GM10266 (cell line): ENCODE data around the gene PHLDB2.

Source experiments
- DNase-seq: peaks from one replicate; pipeline ENCODE4 v3.0.0; 2012; ENCODE audit errors: extremely low spot score
- TF ChIP-seq, protein P1 (sequence below): IDR thresholded peaks from 2 replicates; pipeline ENCODE4 v1.5.1; 2012; ENCODE audit warnings: mild to moderate bottlenecking, low read depth; ENCODE audit not compliant: control insufficient read depth, insufficient read depth; ENCODE audit errors: missing control alignments

The PHLDB2 gene

DNA sequence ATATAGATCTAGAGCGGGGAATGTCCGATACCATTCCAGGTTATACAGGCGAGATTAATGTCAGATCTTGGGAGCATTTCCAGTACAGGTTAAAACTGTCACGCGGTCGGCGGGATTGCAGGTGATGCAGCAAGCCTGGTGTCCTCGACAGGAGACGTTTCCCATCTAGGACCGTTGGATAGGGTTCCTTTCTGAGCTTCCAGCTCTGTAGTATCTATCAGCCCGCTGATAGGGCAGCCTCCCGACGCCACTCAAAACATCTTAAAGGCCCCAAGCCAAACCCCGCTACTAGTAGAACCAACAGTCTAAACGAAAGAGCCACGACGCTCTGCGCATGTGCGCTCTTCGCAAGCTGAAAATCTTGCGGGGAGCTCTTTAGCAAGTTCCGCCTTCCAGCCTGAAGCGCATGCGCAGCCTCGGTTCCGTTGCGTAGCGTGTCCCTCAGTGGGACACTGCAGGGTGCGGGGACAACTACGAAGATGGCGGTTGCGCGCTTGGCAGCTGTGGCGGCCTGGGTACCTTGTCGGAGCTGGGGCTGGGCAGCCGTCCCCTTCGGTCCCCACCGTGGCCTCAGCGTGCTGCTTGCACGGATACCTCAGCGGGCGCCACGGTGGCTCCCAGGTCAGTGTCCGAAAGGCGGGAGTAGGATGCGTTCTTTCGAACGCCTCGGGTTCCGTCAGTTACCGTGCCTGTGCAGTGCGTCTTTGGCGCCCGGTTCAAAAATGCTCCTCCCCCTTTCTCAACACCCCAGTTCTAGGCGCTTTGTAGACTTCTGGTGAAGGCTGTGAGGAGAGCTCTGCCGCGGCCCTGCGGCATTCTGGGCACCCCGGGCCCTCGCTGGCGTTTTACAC lies 119.7 kb downstream of the PHLDB2 start, which contains the start of gene ABHD10:
Gene ABHD10 (plus strand): TSS at position 444 of the 851 bp plus-strand sequence. CDS start 36 bp downstream, at position 480.
- TF ChIP-seq, protein P1, sequence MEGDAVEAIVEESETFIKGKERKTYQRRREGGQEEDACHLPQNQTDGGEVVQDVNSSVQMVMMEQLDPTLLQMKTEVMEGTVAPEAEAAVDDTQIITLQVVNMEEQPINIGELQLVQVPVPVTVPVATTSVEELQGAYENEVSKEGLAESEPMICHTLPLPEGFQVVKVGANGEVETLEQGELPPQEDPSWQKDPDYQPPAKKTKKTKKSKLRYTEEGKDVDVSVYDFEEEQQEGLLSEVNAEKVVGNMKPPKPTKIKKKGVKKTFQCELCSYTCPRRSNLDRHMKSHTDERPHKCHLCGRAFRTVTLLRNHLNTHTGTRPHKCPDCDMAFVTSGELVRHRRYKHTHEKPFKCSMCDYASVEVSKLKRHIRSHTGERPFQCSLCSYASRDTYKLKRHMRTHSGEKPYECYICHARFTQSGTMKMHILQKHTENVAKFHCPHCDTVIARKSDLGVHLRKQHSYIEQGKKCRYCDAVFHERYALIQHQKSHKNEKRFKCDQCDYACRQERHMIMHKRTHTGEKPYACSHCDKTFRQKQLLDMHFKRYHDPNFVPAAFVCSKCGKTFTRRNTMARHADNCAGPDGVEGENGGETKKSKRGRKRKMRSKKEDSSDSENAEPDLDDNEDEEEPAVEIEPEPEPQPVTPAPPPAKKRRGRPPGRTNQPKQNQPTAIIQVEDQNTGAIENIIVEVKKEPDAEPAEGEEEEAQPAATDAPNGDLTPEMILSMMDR: no peak
- peak; percentile 87 for DNase-seq

DNA sequence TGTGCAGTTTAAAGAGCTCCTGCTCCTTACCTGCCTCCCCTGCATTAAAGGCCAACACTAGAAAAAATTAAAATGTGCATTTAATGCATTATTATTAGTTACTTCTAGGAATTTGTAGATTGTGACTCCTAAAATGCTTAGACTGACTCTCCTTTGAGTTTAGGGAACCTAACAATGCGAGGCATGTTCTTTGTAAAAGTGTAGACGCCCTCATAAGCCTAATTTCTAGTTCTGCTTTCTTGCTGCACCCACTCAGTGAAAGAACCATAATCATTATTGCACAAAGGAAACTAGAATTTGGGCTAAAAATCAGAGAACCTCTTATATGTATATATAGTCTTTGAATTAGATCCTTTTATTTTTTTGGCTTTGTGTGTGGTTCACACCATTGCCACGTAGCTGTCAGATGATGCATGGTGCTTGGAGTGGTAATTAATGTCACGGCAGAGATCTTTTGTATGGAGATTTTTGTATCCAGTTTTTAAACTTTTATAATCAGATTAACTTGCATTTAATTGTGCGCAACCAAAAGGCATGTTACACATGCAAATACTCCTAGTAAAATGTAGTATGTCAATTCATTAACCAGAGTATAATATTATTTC lies 120.5 kb downstream of the PHLDB2 start:
- peak; percentile 23 for DNase-seq
- TF ChIP-seq, protein P1: no peak

DNA sequence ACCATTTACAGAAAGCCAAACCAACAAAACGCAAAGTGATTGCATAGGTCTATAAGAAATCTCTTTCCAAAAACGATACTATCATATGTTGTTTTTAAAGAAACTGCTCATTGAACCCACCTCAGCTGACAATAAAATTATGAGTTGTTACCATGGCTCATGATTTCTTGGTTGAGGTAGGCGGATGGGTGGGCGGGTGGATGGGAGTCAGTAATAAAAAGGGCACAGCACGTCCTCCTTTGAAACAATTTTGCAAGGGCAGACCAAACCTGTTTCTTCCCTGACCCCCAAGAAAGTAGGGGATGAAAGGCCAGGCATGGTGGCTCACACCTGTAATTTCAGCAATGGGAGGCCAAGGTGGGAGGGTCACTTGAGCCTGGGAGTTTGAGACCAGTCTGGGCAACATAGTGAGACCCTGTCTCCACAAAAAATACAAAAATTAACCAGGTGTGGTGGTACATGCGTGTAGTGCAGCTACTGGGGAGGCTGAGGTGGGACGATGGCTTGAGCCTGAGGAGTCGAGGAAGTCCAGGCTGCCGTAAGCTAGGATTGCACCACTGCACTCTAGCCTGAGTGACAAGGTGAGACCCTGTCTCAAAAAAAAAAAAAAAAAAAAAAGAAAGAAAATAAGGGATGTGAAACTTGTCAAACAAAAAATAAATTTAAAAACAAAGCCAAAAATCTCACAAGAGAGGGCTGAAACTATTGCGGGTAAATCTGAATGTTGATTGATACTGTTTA lies 121.8 kb downstream of the PHLDB2 start:
- TF ChIP-seq, protein P1: no peak

DNA sequence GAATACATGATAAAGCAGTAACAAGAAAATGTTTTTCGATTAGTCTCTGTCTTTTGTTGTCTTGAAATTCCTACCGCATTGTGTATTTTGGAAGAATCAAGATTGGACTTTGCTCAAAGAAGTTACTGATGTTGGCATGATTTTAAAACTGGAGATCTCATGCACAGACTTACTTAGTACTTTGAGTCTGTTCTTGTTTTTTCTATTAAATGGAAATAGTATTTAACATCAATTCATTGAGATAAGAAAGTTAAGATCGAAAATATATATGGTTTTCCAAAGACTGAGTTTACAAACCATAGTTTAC lies 122.3 kb downstream of the PHLDB2 start:
- DNase-seq: no peak
- TF ChIP-seq, protein P1: no peak

More for the DNA sequence above, 121.8 kb downstream of the PHLDB2 start:
- DNase-seq: no peak

DNA sequence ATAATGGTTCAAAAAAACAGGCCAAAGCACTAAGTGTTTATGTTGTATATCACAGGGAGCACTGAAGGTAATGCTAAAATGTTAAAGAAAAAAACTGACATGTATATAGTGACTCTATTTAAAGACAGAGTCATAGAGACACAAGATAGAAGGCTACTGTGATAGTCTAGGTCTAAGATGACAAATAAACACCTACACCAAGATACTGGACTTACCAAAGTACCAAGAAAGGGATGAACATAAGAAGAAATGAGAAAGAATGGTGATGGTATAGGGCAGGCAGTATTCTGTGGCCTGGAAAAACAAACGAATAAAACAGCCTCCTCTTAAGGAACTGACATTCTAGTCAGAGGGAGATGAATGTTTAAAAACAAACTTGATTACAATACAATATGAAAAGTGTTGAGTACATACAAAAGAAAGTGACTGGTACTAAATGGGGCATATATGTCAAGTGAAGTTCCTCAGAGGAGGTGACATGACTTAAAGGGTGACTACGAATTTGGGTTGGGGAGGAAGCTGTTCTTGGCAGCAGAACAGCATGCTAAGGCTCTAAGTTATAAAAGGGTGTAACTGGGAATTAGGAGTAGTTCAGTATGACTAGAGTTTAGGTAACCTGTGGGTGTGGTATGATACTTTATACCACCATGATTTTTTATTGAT lies 125.7 kb downstream of the PHLDB2 start:
- TF ChIP-seq, protein P1: no peak
- DNase-seq: no peak

DNA sequence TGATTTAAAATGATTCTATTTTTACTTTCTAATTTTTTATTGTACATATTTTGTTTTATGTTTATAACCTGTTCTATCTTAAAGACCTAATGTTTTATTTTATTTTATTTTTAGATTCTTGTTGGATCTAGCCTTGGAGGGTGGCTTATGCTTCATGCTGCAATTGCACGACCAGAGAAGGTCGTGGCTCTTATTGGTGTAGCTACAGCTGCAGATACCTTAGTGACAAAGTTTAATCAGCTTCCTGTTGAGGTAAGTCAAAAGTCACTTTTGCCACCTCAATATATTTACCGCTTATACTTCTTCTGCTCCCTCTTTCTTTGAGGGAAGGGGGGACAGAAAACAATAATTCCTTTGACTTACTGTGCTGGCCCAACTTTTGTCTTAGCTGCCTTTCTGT lies 127.7 kb downstream of the PHLDB2 start:
- DNase-seq: no peak
- TF ChIP-seq, protein P1: no peak
